HCT116 (cell line): ENCODE results near the gene PLCXD1.

Experiments used
- CBX3 ChIP-seq: IDR thresholded peaks from 2 replicates; pipeline ENCODE4 v1.6.1; 2012; ENCODE audit warnings: low read depth
- CTCF ChIP-seq, 3 experiments: fragments of 200-600 bp in 1 of 3; sonication (generic) in 1 of 3; IDR thresholded peaks in 2 of 3; conservative IDR thresholded peaks in 1 of 3; 2 replicates each; pipeline ENCODE4 v1.5.1; 2012 to 2017; ENCODE audit warnings: low read depth in 2 of 3, low read length in 2 of 3, antibody characterized with exemption in 1 of 3, borderline replicate concordance in 1 of 3, control low read depth in 1 of 3, mild to moderate bottlenecking in 1 of 3, mixed read lengths in 1 of 3, mixed run types in 1 of 3, moderate library complexity in 1 of 3; ENCODE audit not compliant: insufficient read depth in 1 of 3
- EZH2 ChIP-seq: fragments of 200-600 bp; sonication (generic); IDR thresholded peaks from 2 replicates; pipeline ENCODE4 v1.6.1; 2017; ENCODE audit warnings: antibody characterized with exemption, mixed run types
- FOSL1 ChIP-seq: IDR thresholded peaks from 2 replicates; pipeline ENCODE4 v1.6.1; 2012; ENCODE audit warnings: low read depth
- POLR2A ChIP-seq: IDR thresholded peaks from 2 replicates; pipeline ENCODE4 v1.7.0; 2011; ENCODE audit warnings: borderline replicate concordance; ENCODE audit not compliant: insufficient read depth, insufficient read length; ENCODE audit errors: extremely low read depth
- POLR2AphosphoS5 ChIP-seq: IDR thresholded peaks from 2 replicates; pipeline ENCODE4 v1.6.1; 2011; ENCODE audit warnings: mild to moderate bottlenecking, low read depth, low read length, moderate library complexity
- RAD21 ChIP-seq: IDR thresholded peaks from 2 replicates; pipeline ENCODE4 v1.6.1; 2012; ENCODE audit warnings: low read depth, mild to moderate bottlenecking
- REST ChIP-seq: IDR thresholded peaks from 2 replicates; pipeline ENCODE4 v1.6.1; 2012; ENCODE audit warnings: low read depth
- SIN3A ChIP-seq: IDR thresholded peaks from 2 replicates; pipeline ENCODE4 v1.6.1; 2012; ENCODE audit warnings: low read depth
- TF ChIP-seq, protein P1 (sequence below): IDR thresholded peaks from 2 replicates; pipeline ENCODE4 v1.6.1; 2012
- TF ChIP-seq, protein P2 (sequence below): IDR thresholded peaks from 2 replicates; pipeline ENCODE4 v1.6.1; 2011; ENCODE audit warnings: mild to moderate bottlenecking, low read length, moderate library complexity; ENCODE audit not compliant: insufficient replicate concordance; ENCODE audit errors: extremely low read depth

DNA sequence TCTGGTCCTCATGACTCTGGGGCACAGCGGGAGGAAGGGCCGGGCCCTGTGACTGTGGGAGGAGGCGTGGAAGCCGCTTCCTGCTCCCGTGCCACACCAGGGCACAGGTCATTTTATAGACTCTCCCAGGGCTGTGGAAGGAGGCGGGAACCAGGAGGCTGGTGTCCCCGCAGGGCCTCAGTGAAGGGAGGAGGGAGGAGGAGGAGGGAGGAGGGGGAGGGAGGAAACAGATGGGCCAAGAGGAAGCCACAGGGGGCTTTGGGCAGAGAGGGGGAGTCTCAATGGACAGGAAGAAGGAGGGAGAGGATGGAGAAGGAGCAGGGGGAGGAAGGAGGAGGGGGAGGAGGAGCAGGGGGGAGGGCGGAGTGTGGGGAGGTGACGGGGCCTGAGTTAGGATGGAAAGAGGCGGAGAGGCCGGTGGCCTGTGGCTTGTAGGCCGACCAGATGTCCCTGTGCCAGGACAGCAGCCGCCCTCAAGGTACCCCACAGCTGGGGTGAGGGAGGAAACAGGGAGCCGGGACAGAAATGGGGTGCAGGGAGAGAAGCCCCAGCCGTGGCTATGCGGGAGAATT is 6.2 kb upstream of the PLCXD1 start:
- TF ChIP-seq, protein P1, sequence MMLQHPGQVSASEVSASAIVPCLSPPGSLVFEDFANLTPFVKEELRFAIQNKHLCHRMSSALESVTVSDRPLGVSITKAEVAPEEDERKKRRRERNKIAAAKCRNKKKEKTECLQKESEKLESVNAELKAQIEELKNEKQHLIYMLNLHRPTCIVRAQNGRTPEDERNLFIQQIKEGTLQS = no peak
- TF ChIP-seq CTCF (IDR thresholded peaks at IDR 0.05 in 2 of 3, conservative IDR thresholded peaks at IDR 0.05 in 1 of 3; ENCODE audit: borderline replicate concordance in 1 of 3, insufficient read depth in 1 of 3, low read depth in 2 of 3, low read length in 2 of 3) (no peak), SIN3A (no peak), FOSL1 (no peak), POLR2A (no peak), EZH2 (no peak), REST (no peak), RAD21 (no peak), POLR2AphosphoS5 (no peak), CBX3 (no peak)
- TF ChIP-seq, protein P2, sequence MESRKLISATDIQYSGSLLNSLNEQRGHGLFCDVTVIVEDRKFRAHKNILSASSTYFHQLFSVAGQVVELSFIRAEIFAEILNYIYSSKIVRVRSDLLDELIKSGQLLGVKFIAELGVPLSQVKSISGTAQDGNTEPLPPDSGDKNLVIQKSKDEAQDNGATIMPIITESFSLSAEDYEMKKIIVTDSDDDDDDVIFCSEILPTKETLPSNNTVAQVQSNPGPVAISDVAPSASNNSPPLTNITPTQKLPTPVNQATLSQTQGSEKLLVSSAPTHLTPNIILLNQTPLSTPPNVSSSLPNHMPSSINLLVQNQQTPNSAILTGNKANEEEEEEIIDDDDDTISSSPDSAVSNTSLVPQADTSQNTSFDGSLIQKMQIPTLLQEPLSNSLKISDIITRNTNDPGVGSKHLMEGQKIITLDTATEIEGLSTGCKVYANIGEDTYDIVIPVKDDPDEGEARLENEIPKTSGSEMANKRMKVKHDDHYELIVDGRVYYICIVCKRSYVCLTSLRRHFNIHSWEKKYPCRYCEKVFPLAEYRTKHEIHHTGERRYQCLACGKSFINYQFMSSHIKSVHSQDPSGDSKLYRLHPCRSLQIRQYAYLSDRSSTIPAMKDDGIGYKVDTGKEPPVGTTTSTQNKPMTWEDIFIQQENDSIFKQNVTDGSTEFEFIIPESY = no peak
